SK-N-SH (cell line): ENCODE measurements around the gene DENND1A. TPM values are rescaled to one million over a fixed set of nuclear protein-coding genes. Genes with fewer than 3 reads are reported as not detected.

Experiments
- CTCF ChIA-PET: fragments of 300-600, 350-600 bp; formaldehyde crosslinking; extraction: SDS; loops from one replicate; lab custom pipeline; 2021; lab: Yijun Ruan, JAX
- POLR2A ChIA-PET: fragments of 350-600 bp; sonication (Branson Sonifier 250); formaldehyde crosslinking; extraction: SDS; loops from one replicate; lab custom pipeline; 2020; ENCODE audit warnings: antibody characterized with exemption, inconsistent platforms; lab: Yijun Ruan, JAX
- DNase-seq: peaks from one replicate; pipeline ENCODE4 v3.0.0; 2012
- H2AFZ ChIP-seq: fragments of 200-600 bp; sonication (generic); 2 replicates; pipeline ENCODE4 v1.8.1; 2016; ENCODE audit warnings: antibody characterized with exemption, mild to moderate bottlenecking, low read depth
- H3F3A ChIP-seq: fragments of 200-600 bp; sonication (generic); replicated peaks from 2 replicates; pipeline ENCODE3; 2016; ENCODE audit warnings: antibody characterized with exemption, mild to moderate bottlenecking; ENCODE audit not compliant: insufficient read depth
- H3K27ac ChIP-seq, 2 experiments: fragments of 200-500 bp in 1 of 2; fragments of 200-600 bp in 1 of 2; sonication (Bioruptor generic) in 1 of 2; sonication (generic), shearing (Covaris generic) in 1 of 2; 2 replicates each; pipeline versions ENCODE4 v1.5.1 to v1.6.1; 2014 to 2016; ENCODE audit warnings: low read depth in 2 of 2, inconsistent platforms in 1 of 2, low read length in 1 of 2, mild to moderate bottlenecking in 1 of 2, mixed read lengths in 1 of 2
- H3K27me3 ChIP-seq: fragments of 200-600 bp; sonication (generic), shearing (Covaris generic); 2 replicates; pipeline ENCODE4 v1.6.1; 2016; ENCODE audit warnings: mixed run types; ENCODE audit not compliant: insufficient read depth
- H3K36me3 ChIP-seq, 2 experiments: fragments of 200-500 bp in 1 of 2; fragments of 200-600 bp in 1 of 2; sonication (Bioruptor generic) in 1 of 2; sonication (generic) in 1 of 2; replicated peaks in 1 of 2; 2 replicates each; pipeline versions ENCODE3 to v1.5.1; 2014 to 2016; ENCODE audit warnings: low read length in 1 of 2, mild to moderate bottlenecking in 1 of 2; ENCODE audit not compliant: insufficient read depth in 2 of 2, control insufficient read depth in 1 of 2
- H3K4me1 ChIP-seq, 2 experiments: fragments of 200-500 bp in 1 of 2; fragments of 200-600 bp in 1 of 2; sonication (Bioruptor generic) in 1 of 2; sonication (generic), shearing (Covaris generic) in 1 of 2; 2 replicates each; pipeline versions ENCODE4 v1.5.1 to v1.6.1; 2014 to 2016; ENCODE audit warnings: low read depth in 1 of 2, low read length in 1 of 2, mixed run types in 1 of 2; ENCODE audit not compliant: insufficient read depth in 2 of 2, control insufficient read depth in 1 of 2
- H3K4me2 ChIP-seq: fragments of 200-600 bp; sonication (generic), shearing (Covaris generic); 2 replicates; pipeline ENCODE4 v1.6.1; 2017; ENCODE audit warnings: mixed run types
- H3K4me3 ChIP-seq, 2 experiments: fragments of 200-500 bp in 1 of 2; fragments of 200-600 bp in 1 of 2; sonication (Bioruptor generic) in 1 of 2; sonication (generic), shearing (Covaris generic) in 1 of 2; 2 replicates each; pipeline versions ENCODE4 v1.5.1 to v1.8.1; 2014 to 2016; ENCODE audit warnings: low read depth in 2 of 2, inconsistent platforms in 1 of 2, low read length in 1 of 2, mild to moderate bottlenecking in 1 of 2, mixed read lengths in 1 of 2, moderate library complexity in 1 of 2
- H3K79me2 ChIP-seq: fragments of 200-600 bp; sonication (generic); 2 replicates; pipeline ENCODE4 v1.8.1; 2017; ENCODE audit warnings: mild to moderate bottlenecking; ENCODE audit not compliant: insufficient read depth
- H3K9ac ChIP-seq: fragments of 200-600 bp; sonication (generic); 2 replicates; pipeline ENCODE4 v1.6.1; 2017; ENCODE audit warnings: mixed run types
- H3K9me2 ChIP-seq: fragments of 200-600 bp; sonication (generic); 2 replicates; pipeline ENCODE4 v1.6.1; 2017; ENCODE audit warnings: mixed run types
- H3K9me3 ChIP-seq: fragments of 200-600 bp; sonication (generic); 2 replicates; pipeline ENCODE4 v1.6.1; 2017; ENCODE audit warnings: mixed run types, mild to moderate bottlenecking, moderate library complexity
- H4K20me1 ChIP-seq: fragments of 200-600 bp; sonication (generic); 2 replicates; pipeline ENCODE4 v1.6.1; 2017; ENCODE audit warnings: mild to moderate bottlenecking, mixed run types; ENCODE audit not compliant: insufficient read depth
- EP300 ChIP-seq, 2 experiments: IDR thresholded peaks; 2 replicates each; pipeline versions ENCODE4 v1.4.0 to v1.6.1; 2012; ENCODE audit warnings: borderline replicate concordance in 1 of 2, low read depth in 1 of 2, low read length in 1 of 2
- EZH2phosphoT487 ChIP-seq: fragments of 200-600 bp; sonication (generic); IDR thresholded peaks from 2 replicates; pipeline ENCODE4 v1.6.1; 2017; ENCODE audit warnings: low read depth, mixed run types, mild to moderate bottlenecking, antibody characterized with exemption, moderate library complexity, borderline replicate concordance
- FOSL2 ChIP-seq: IDR thresholded peaks from 2 replicates; pipeline ENCODE4 v1.4.0; 2012; ENCODE audit warnings: low read depth, mild to moderate bottlenecking, moderate library complexity, borderline replicate concordance
- FOXJ3 ChIP-seq: sonication (generic); formaldehyde crosslinking; IDR thresholded peaks from 2 replicates; pipeline ENCODE4 v1.5.1; 2020; ENCODE audit warnings: mild to moderate bottlenecking, missing genetic modification reagents
- FOXM1 ChIP-seq: IDR thresholded peaks from 2 replicates; pipeline ENCODE4 v1.4.0; 2012; ENCODE audit warnings: low read depth, mild to moderate bottlenecking
- MXI1 ChIP-seq: IDR thresholded peaks from 2 replicates; pipeline ENCODE4 v1.6.1; 2012; ENCODE audit warnings: mild to moderate bottlenecking, low read depth, low read length, improper control_type of control experiment
- NFIC ChIP-seq: IDR thresholded peaks from 2 replicates; pipeline ENCODE4 v1.4.0; 2012; ENCODE audit warnings: borderline replicate concordance
- POLR2AphosphoS5 ChIP-seq: IDR thresholded peaks from 2 replicates; pipeline ENCODE4 v1.6.1; 2012; ENCODE audit warnings: low read depth, low read length
- RCOR1 ChIP-seq: fragments of 150-350 bp; IDR thresholded peaks from 2 replicates; pipeline ENCODE4 v1.6.1; 2017; ENCODE audit warnings: antibody characterized with exemption, low read length
- RFX5 ChIP-seq: IDR thresholded peaks from 2 replicates; pipeline ENCODE4 v1.6.1; 2012; ENCODE audit warnings: mild to moderate bottlenecking, improper control_type of control experiment, low read length
- TAF1 ChIP-seq: IDR thresholded peaks from 2 replicates; pipeline ENCODE4 v1.6.1; 2012; ENCODE audit warnings: low read depth, mild to moderate bottlenecking, low read length, moderate library complexity, borderline replicate concordance
- USF1 ChIP-seq: IDR thresholded peaks from 2 replicates; pipeline ENCODE4 v1.4.0; 2012; ENCODE audit warnings: low read depth, borderline replicate concordance
- YY1 ChIP-seq: IDR thresholded peaks from 2 replicates; pipeline ENCODE4 v1.4.0; 2012; ENCODE audit warnings: low read depth, mild to moderate bottlenecking
- WGBS: methylation state at CpG from one replicate; pipeline ENCODE4 v1.1.6; 2017; ENCODE audit warnings: low lambda C conversion rate; 5-methylcytosine and 5-hydroxymethylcytosine counted together
- polyA plus RNA-seq, 3 experiments: library from polyadenylated mRNA; depleted of rRNA; stranded (reverse); fragments of >200 nt; gene quantifications; 2 replicates each; pipeline ENCODE4 v1.2.3, GENCODE V29; 2012
- TF ChIP-seq, protein P1 (sequence below): IDR thresholded peaks from 2 replicates; pipeline ENCODE4 v1.6.1; 2012; ENCODE audit warnings: mild to moderate bottlenecking, low read depth, low read length, moderate library complexity
- TF ChIP-seq, protein P2 (sequence below): fragments of 200-600 bp; sonication (generic); IDR thresholded peaks from 2 replicates; pipeline ENCODE4 v1.6.1; 2017; ENCODE audit warnings: antibody characterized with exemption, mild to moderate bottlenecking, moderate library complexity

DENND1A gene
- polyA plus RNA-seq, 1 of the 3 experiments (the other 2 are of a cell fraction) = 25.4 TPM

- H3F3A ChIP-seq = no peaks in the 10 kb centered on the region
- H3K9me2 ChIP-seq = no peaks in the 10 kb centered on the region
- no peak overlapping the region for H3K4me3 ChIP-seq
- H3K4me2 ChIP-seq = no peak overlapping the region
- no peak overlapping the region for H3K27ac ChIP-seq
- ChIA-PET POLR2A (no interaction called here), CTCF (interaction anchor here (2.4 kb wide), 1 partner anchor 44 kb away, joined by 9 read pairs; no protein-coding TSS in a partner anchor)
- H4K20me1 ChIP-seq = no peaks in the 10 kb centered on the region
- no peaks in the 10 kb centered on the region for H3K27me3 ChIP-seq
- no peaks in the 10 kb centered on the region for H3K79me2 ChIP-seq
- DNase-seq = no peak
- no peak overlapping the region for H3K9ac ChIP-seq
- peaks cover 0 to 8% of the 10 kb centered on the region in 2 experiments; a peak in 1 of 4 replicates for H3K4me1 ChIP-seq
- TF ChIP-seq POLR2AphosphoS5 (no peak), EP300 (IDR thresholded peaks at IDR 0.05; ENCODE audit: borderline replicate concordance in 1 of 2, low read depth in 1 of 2, low read length in 1 of 2) (no peak), USF1 (no peak), RFX5 (no peak), YY1 (no peak), FOXJ3 (CRISPR knock-in tag) (no peak), FOSL2 (no peak), RCOR1 (no peak), MXI1 (no peak), NFIC (no peak), EZH2phosphoT487 (no peak), FOXM1 (no peak), TAF1 (no peak)
- TF ChIP-seq, protein P1, sequence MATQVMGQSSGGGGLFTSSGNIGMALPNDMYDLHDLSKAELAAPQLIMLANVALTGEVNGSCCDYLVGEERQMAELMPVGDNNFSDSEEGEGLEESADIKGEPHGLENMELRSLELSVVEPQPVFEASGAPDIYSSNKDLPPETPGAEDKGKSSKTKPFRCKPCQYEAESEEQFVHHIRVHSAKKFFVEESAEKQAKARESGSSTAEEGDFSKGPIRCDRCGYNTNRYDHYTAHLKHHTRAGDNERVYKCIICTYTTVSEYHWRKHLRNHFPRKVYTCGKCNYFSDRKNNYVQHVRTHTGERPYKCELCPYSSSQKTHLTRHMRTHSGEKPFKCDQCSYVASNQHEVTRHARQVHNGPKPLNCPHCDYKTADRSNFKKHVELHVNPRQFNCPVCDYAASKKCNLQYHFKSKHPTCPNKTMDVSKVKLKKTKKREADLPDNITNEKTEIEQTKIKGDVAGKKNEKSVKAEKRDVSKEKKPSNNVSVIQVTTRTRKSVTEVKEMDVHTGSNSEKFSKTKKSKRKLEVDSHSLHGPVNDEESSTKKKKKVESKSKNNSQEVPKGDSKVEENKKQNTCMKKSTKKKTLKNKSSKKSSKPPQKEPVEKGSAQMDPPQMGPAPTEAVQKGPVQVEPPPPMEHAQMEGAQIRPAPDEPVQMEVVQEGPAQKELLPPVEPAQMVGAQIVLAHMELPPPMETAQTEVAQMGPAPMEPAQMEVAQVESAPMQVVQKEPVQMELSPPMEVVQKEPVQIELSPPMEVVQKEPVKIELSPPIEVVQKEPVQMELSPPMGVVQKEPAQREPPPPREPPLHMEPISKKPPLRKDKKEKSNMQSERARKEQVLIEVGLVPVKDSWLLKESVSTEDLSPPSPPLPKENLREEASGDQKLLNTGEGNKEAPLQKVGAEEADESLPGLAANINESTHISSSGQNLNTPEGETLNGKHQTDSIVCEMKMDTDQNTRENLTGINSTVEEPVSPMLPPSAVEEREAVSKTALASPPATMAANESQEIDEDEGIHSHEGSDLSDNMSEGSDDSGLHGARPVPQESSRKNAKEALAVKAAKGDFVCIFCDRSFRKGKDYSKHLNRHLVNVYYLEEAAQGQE = no peak
- TF ChIP-seq, protein P2, sequence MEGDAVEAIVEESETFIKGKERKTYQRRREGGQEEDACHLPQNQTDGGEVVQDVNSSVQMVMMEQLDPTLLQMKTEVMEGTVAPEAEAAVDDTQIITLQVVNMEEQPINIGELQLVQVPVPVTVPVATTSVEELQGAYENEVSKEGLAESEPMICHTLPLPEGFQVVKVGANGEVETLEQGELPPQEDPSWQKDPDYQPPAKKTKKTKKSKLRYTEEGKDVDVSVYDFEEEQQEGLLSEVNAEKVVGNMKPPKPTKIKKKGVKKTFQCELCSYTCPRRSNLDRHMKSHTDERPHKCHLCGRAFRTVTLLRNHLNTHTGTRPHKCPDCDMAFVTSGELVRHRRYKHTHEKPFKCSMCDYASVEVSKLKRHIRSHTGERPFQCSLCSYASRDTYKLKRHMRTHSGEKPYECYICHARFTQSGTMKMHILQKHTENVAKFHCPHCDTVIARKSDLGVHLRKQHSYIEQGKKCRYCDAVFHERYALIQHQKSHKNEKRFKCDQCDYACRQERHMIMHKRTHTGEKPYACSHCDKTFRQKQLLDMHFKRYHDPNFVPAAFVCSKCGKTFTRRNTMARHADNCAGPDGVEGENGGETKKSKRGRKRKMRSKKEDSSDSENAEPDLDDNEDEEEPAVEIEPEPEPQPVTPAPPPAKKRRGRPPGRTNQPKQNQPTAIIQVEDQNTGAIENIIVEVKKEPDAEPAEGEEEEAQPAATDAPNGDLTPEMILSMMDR = no peak
- no peaks in the 10 kb centered on the region for H3K9me3 ChIP-seq
- H3K36me3 ChIP-seq = peaks cover under 1 to 4% of the 10 kb centered on the region in 2 experiments
- no peak overlapping the region for H2AFZ ChIP-seq
- 95% methylated on average over 10 of the region's 10 CpGs for WGBS
Measured at GRCh38 chr9:123445981-123446610, 483.8 kb downstream of the DENND1A start.
